Gastroesophageal sphincter (tissue), 4 donors: ENCODE results near the gene KBTBD12. TPM values are rescaled to one million over a fixed set of nuclear protein-coding genes. Genes with fewer than 3 reads are reported as not detected.
A peak's percentile ranks its signal among the peaks of the same experiment; 100 is the strongest.

ENCODE experiments used
- ATAC-seq: fragments of 150-250 bp; one replicate; pipeline ENCODE4 v1.9.1; 2016; ENCODE audit warnings: mild to moderate bottlenecking, moderate library complexity
- H3K27ac ChIP-seq, 4 donors: fragments of 200-600 bp; sonication (generic) in 3 of 4; 1 replicate in 3 of 4; 2 replicates in 1 of 4; pipeline ENCODE4 v1.5.1; 2016 to 2019
- H3K27me3 ChIP-seq: fragments of 200-600 bp; sonication (generic); one replicate; pipeline ENCODE4 v1.5.1; 2019
- H3K36me3 ChIP-seq, 2 donors: fragments of 200-600 bp; sonication (generic); one replicate each; pipeline ENCODE4 v1.5.1; 2019; ENCODE audit warnings: control low read depth in 1 of 2
- H3K4me1 ChIP-seq, 3 donors: fragments of 200-600 bp; sonication (generic); 1 replicate in 2 of 3; 2 replicates in 1 of 3; pipeline ENCODE4 v1.5.1; 2016 to 2019; ENCODE audit warnings: control low read depth in 2 of 3
- H3K4me3 ChIP-seq, 2 donors: fragments of 200-600 bp; sonication (generic); one replicate each; pipeline ENCODE4 v1.5.1; 2019; ENCODE audit warnings: mild to moderate bottlenecking in 1 of 2, moderate library complexity in 1 of 2
- H3K9me3 ChIP-seq, 3 donors: fragments of 200-600 bp; sonication (generic); one replicate each; pipeline ENCODE4 v1.5.1; 2017 to 2019; ENCODE audit warnings: control low read depth in 2 of 3
- EP300 ChIP-seq: sonication (generic); formaldehyde crosslinking; IDR thresholded peaks from one replicate; pipeline ENCODE4 v1.6.1; 2017; ENCODE audit warnings: antibody characterized with exemption, mild to moderate bottlenecking
- POLR2A ChIP-seq, 2 donors: fragments of 450-650 bp; IDR thresholded peaks; one replicate each; pipeline ENCODE4 v1.6.1; 2017; ENCODE audit warnings: antibody characterized with exemption in 2 of 2, mild to moderate bottlenecking in 2 of 2, moderate library complexity in 1 of 2
- POLR2AphosphoS5 ChIP-seq: sonication (generic); formaldehyde crosslinking; IDR thresholded peaks from one replicate; pipeline ENCODE4 v1.6.1; 2017; ENCODE audit warnings: antibody characterized with exemption
- WGBS, 2 donors: methylation state at CpG; one replicate each; pipeline ENCODE4 v1.1.5; 2018; ENCODE audit warnings: low coverage in 1 of 2; 5-methylcytosine and 5-hydroxymethylcytosine counted together
- total RNA-seq, 4 donors: library from RNA; depleted of rRNA; stranded (reverse); fragments of >200 nt; gene quantifications; one replicate each; pipeline ENCODE4 v1.1.0, GENCODE V29; 2016
- TF ChIP-seq, protein P1 (sequence below), 4 experiments: fragments of 200-600 bp in 2 of 4; fragments of 450-650 bp in 2 of 4; sonication (generic) in 1 of 4; IDR thresholded peaks; one replicate each; pipeline ENCODE4 v1.5.1; 2017 to 2019; ENCODE audit warnings: antibody characterized with exemption in 4 of 4, mild to moderate bottlenecking in 2 of 4, moderate library complexity in 2 of 4

Gene KBTBD12
- total RNA-seq, 4 donors from 2014 or later = 2.2 to 11.2 (median 5.8) TPM

DNA sequence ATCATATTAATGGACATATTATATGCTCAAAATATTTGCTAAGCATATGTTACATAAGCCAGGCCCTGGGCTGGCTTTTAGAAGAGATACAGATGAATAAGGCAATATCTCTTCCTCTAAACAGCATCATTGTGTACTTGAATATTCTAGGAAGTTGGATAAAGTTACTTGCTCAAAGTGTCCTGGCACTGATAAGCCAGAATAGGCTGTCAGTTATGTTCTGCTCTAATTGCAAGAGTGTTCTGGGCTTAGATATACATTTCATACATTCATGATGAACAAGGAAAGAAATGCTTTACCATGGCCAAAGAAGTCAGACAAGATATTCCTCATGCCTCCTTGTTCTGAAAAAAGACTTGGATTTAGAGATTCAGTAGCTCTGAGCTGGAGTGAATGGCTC is 40.7 kb downstream of the KBTBD12 start:
- ATAC-seq = no peak
- H3K4me1 ChIP-seq = peaks cover 0 to 23% (median 0%) of the 10 kb centered on the region in 3 donors
- TF ChIP-seq EP300 (no peak), POLR2AphosphoS5 (no peak), POLR2A (IDR thresholded peaks at IDR 0.05) (no peak)
- TF ChIP-seq, protein P1, sequence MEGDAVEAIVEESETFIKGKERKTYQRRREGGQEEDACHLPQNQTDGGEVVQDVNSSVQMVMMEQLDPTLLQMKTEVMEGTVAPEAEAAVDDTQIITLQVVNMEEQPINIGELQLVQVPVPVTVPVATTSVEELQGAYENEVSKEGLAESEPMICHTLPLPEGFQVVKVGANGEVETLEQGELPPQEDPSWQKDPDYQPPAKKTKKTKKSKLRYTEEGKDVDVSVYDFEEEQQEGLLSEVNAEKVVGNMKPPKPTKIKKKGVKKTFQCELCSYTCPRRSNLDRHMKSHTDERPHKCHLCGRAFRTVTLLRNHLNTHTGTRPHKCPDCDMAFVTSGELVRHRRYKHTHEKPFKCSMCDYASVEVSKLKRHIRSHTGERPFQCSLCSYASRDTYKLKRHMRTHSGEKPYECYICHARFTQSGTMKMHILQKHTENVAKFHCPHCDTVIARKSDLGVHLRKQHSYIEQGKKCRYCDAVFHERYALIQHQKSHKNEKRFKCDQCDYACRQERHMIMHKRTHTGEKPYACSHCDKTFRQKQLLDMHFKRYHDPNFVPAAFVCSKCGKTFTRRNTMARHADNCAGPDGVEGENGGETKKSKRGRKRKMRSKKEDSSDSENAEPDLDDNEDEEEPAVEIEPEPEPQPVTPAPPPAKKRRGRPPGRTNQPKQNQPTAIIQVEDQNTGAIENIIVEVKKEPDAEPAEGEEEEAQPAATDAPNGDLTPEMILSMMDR (IDR thresholded peaks at IDR 0.05) = no peak
- H3K27me3 ChIP-seq = no peaks in the 10 kb centered on the region
- no peak overlapping the region for H3K27ac ChIP-seq
- no peaks in the 10 kb centered on the region for H3K9me3 ChIP-seq
- no peak overlapping the region for H3K4me3 ChIP-seq
- no peaks in the 10 kb centered on the region for H3K36me3 ChIP-seq

DNA sequence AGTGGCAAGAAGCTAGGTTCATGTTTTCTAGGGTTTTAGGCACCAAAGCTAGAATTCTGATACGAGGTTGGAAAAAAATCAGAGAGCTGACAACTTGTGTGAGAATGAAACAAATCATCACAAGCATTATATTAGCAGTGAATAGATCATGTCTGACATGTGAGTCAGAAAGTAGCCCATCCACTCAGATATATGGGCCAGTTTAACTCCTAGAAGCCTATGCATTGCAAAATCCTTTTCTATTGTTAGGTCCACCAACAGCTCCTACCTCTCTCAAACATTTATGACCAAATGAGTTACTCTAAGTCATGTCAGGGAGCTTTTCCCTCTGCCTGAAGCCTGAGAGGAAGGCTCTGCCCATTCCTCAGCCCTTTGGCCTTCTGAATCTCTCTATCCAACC is 44.0 kb downstream of the KBTBD12 start:
- Histone ChIP-seq H3K4me1 (peaks cover 0 to 21% (median 0%) of the 10 kb centered on the region in 3 donors), H3K36me3 (no peaks in the 10 kb centered on the region)
- TF ChIP-seq POLR2A (IDR thresholded peaks at IDR 0.05) (no peak), EP300 (no peak), POLR2AphosphoS5 (no peak)
- TF ChIP-seq, protein P1 (IDR thresholded peaks at IDR 0.05) = no peak

DNA sequence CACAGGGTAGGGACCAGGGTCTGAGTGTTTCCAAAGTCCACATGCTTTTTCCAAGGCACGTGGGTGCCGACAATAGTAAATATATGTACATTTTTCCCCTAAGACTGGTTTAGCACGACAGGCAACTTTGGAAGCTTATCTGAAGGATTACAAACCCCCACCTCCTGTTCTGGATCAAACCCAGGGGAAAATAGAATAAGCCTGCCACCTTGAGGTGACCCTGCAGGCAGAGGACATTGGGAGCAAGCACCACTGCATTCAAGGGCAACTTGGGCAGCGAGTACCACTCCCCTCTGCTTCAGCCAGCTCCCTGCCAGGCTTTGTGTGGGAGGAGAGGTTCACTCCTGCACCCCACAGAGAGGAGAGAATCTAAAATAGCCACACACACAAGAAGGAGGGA is 44.8 kb downstream of the KBTBD12 start:
- no peak for ATAC-seq
- H3K36me3 ChIP-seq = no peaks in the 10 kb centered on the region
- H3K9me3 ChIP-seq = no peaks in the 10 kb centered on the region
- WGBS, 2 donors = 39 to 78% methylated on average over 3 of the region's 4 CpGs
- TF ChIP-seq POLR2A (IDR thresholded peaks at IDR 0.05) (no peak), EP300 (no peak)
- TF ChIP-seq, protein P1 (IDR thresholded peaks at IDR 0.05) = peak in 1 of 4 experiments; percentile 45
- no peak overlapping the region for H3K4me3 ChIP-seq
- H3K27ac ChIP-seq = no peak overlapping the region
- no peaks in the 10 kb centered on the region for H3K27me3 ChIP-seq
- peaks cover 0 to 13% (median 0%) of the 10 kb centered on the region in 3 donors for H3K4me1 ChIP-seq

More for the DNA sequence above, 44.0 kb downstream of the KBTBD12 start:
- ATAC-seq = no peak
- WGBS, 2 donors = 92 to 100% methylated on average over 1 of the region's 1 CpG
- Histone ChIP-seq H3K27me3 (no peaks in the 10 kb centered on the region), H3K9me3 (no peaks in the 10 kb centered on the region), H3K4me3 (no peak overlapping the region), H3K27ac (no peak overlapping the region)

DNA sequence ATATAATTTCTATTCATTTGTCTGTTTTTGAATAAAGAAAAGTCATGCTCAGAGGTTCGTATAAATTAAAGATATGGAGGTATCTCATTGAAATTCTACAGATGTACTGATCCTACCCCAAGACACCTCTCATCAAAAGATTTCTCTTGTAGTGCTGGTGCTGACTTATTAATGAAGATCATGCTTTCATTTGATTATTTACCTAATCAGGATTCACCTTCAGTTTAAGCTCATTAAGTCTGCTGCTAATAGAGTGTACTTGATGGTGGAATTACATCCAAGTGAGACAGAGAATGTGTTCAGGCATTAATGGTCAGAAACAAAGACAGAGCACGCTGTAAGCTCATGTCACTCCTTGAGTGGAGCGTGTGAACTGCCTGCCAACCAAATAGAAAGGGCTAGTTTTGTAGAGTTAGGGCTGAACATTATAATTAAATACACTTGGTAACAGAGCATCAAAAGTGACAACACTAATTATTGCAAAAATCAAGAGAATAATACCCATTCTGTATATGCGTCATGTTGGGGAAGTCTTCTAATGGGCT is 45.5 kb downstream of the KBTBD12 start:
- 93 to 96% methylated on average over 4 of the region's 4 CpGs for WGBS, 2 donors
- ATAC-seq = no peak
- H3K9me3 ChIP-seq = no peaks in the 10 kb centered on the region
- H3K4me1 ChIP-seq = peaks cover 0 to 12% (median 0%) of the 10 kb centered on the region in 3 donors
- TF ChIP-seq EP300 = no peak
- no peak for TF ChIP-seq POLR2AphosphoS5
- no peak for TF ChIP-seq POLR2A (IDR thresholded peaks at IDR 0.05)
- TF ChIP-seq, protein P1 (IDR thresholded peaks at IDR 0.05) = no peak
- H3K4me3 ChIP-seq = no peak overlapping the region
- peak overlapping the region in 1 of 4 donors; percentile 0 for H3K27ac ChIP-seq
- H3K36me3 ChIP-seq = no peaks in the 10 kb centered on the region
- H3K27me3 ChIP-seq = no peaks in the 10 kb centered on the region

DNA sequence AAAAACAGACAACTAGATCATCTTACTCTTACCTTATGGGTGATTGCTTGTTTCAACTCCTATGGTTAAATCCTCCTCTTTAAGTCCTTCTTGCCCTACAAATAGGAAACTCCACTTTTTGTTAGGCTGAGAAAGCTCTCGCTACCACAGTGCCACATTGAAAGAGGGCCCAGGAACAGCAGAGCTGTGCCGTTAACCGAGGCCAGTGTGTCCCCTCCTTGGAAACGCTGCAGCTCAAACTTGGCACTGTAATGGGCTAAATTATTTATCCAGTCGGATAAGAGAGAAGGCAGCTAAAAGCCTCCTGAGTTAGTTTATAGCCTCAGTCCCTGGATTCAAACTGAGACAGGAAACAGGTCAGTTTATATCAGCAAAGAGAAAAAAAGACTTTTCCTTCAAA is 46.1 kb downstream of the KBTBD12 start:
- TF ChIP-seq, protein P1 (IDR thresholded peaks at IDR 0.05) = no peak
- no peak for TF ChIP-seq POLR2AphosphoS5
- TF ChIP-seq POLR2A (IDR thresholded peaks at IDR 0.05) = no peak
- no peak for TF ChIP-seq EP300
- no peak overlapping the region for H3K4me3 ChIP-seq
- WGBS, 2 donors = 43 to 59% methylated on average over 2 to 4 of the region's 5 CpGs
- peaks cover 0 to 12% (median 0%) of the 10 kb centered on the region in 3 donors for H3K4me1 ChIP-seq
- H3K27me3 ChIP-seq = no peaks in the 10 kb centered on the region
- no peaks in the 10 kb centered on the region for H3K36me3 ChIP-seq
- no peak for ATAC-seq
- H3K27ac ChIP-seq = peak overlapping the region in 1 of 4 donors; percentile 24
- H3K9me3 ChIP-seq = no peaks in the 10 kb centered on the region
